HUES48 (cell line): ENCODE results near the gene RNASE4.

Source experiments
- H3K27ac ChIP-seq: one replicate; pipeline ENCODE4 v1.7.0; 2013; ENCODE audit warnings: low read depth, low read length, inconsistent platforms
- H3K27me3 ChIP-seq: 2 replicates; pipeline ENCODE4 v1.6.1; 2013; ENCODE audit warnings: mild to moderate bottlenecking, low read length; ENCODE audit not compliant: control insufficient read depth, insufficient read depth
- H3K36me3 ChIP-seq: 2 replicates; pipeline ENCODE4 v1.6.1; 2013; ENCODE audit warnings: low read length; ENCODE audit not compliant: control insufficient read depth, insufficient read depth
- H3K4me1 ChIP-seq: 2 replicates; pipeline ENCODE4 v1.6.1; 2013; ENCODE audit warnings: mild to moderate bottlenecking, low read length; ENCODE audit not compliant: control insufficient read depth, insufficient read depth
- H3K4me3 ChIP-seq: 2 replicates; pipeline ENCODE4 v1.5.1; 2013; ENCODE audit warnings: mild to moderate bottlenecking, low read depth, low read length
- H3K9ac ChIP-seq: 2 replicates; pipeline ENCODE4 v1.6.1; 2013; ENCODE audit warnings: mild to moderate bottlenecking, low read depth, low read length, moderate library complexity
- H3K9me3 ChIP-seq: 2 replicates; pipeline ENCODE4 v1.6.1; 2013; ENCODE audit warnings: low read length; ENCODE audit not compliant: control insufficient read depth, insufficient read depth

RNASE4 gene

GRCh38 chr14:20686386-20687143, 2.2 kb downstream of the RNASE4 start:
- no peaks in the 10 kb centered on the region for H3K36me3 ChIP-seq
- H3K4me1 ChIP-seq, result peaks cover 5% of the 10 kb centered on the region; the same call in 1 of the 2 replicates
- no peaks in the 10 kb centered on the region for H3K27me3 ChIP-seq
- H3K9me3 ChIP-seq, result no peaks in the 10 kb centered on the region
- no peak overlapping the region for H3K4me3 ChIP-seq
- no peak overlapping the region for H3K27ac ChIP-seq
- H3K9ac ChIP-seq, result no peak overlapping the region

- no peaks in the 10 kb centered on the region for H3K27me3 ChIP-seq
- no peaks in the 10 kb centered on the region for H3K9me3 ChIP-seq
- peaks cover 5% of the 10 kb centered on the region; the same call in 1 of the 2 replicates for H3K4me1 ChIP-seq
- no peak overlapping the region for H3K4me3 ChIP-seq
- H3K27ac ChIP-seq, result peak overlapping the region; percentile 0
- H3K36me3 ChIP-seq, result no peaks in the 10 kb centered on the region
- no peak overlapping the region for H3K9ac ChIP-seq
Measured at GRCh38 chr14:20687362-20688166, 3.2 kb downstream of the RNASE4 start.

GRCh38 chr14:20688167-20688839, 3.9 kb downstream of the RNASE4 start, which contains the start of gene ANG:
Gene ANG (plus strand): TSS chr14:20688764. CDS start chr14:20693565, 4,801 bp downstream.
- no peaks in the 10 kb centered on the region for H3K27me3 ChIP-seq
- no peak within 1 kb of the TSS for H3K27ac ChIP-seq
- H3K4me3 ChIP-seq, result no peak within 1 kb of the TSS
- H3K36me3 ChIP-seq, result no peaks in the 10 kb centered on the region
- no peaks in the 10 kb centered on the region for H3K9me3 ChIP-seq
- no peak within 1 kb of the TSS for H3K9ac ChIP-seq
- peaks cover 5% of the 10 kb centered on the region; the same call in 1 of the 2 replicates for H3K4me1 ChIP-seq

- no peaks in the 10 kb centered on the region for H3K36me3 ChIP-seq
- no peak overlapping the region for H3K9ac ChIP-seq
- H3K4me1 ChIP-seq, result no peaks in the 10 kb centered on the region
- H3K9me3 ChIP-seq, result no peaks in the 10 kb centered on the region
- H3K4me3 ChIP-seq, result no peak overlapping the region
- no peak overlapping the region for H3K27ac ChIP-seq
- H3K27me3 ChIP-seq, result no peaks in the 10 kb centered on the region
Measured at GRCh38 chr14:20690848-20691640, 6.7 kb downstream of the RNASE4 start.

- H3K4me3 ChIP-seq, result no peak overlapping the region
- no peaks in the 10 kb centered on the region for H3K36me3 ChIP-seq
- no peaks in the 10 kb centered on the region for H3K27me3 ChIP-seq
- 0 out of 2 replicates have a peak, but pooled peaks cover under 1% of the 10 kb centered on the region for H3K4me1 ChIP-seq
- no peak overlapping the region for H3K27ac ChIP-seq
- no peaks in the 10 kb centered on the region for H3K9me3 ChIP-seq
- H3K9ac ChIP-seq, result no peak overlapping the region
Measured at GRCh38 chr14:20692116-20692751, 7.9 kb downstream of the RNASE4 start.

- Histone ChIP-seq H3K4me3 (no peak overlapping the region), H3K4me1 (0 out of 2 replicates have a peak, but pooled peaks cover 3% of the 10 kb centered on the region), H3K9ac (no peak overlapping the region), H3K36me3 (no peaks in the 10 kb centered on the region), H3K9me3 (0 out of 2 replicates have a peak, but pooled peaks cover 4% of the 10 kb centered on the region), H3K27ac (no peak overlapping the region), H3K27me3 (no peaks in the 10 kb centered on the region)
Measured at GRCh38 chr14:20696764-20697163, 12.4 kb downstream of the RNASE4 start.

- no peaks in the 10 kb centered on the region for H3K36me3 ChIP-seq
- H3K27ac ChIP-seq, result no peak overlapping the region
- H3K9ac ChIP-seq, result no peak overlapping the region
- no peaks in the 10 kb centered on the region for H3K27me3 ChIP-seq
- no peak overlapping the region for H3K4me3 ChIP-seq
- 0 out of 2 replicates have a peak, but pooled peaks cover 4% of the 10 kb centered on the region for H3K9me3 ChIP-seq
- 0 out of 2 replicates have a peak, but pooled peaks cover 3% of the 10 kb centered on the region for H3K4me1 ChIP-seq
Measured at GRCh38 chr14:20697273-20698017, 13.1 kb downstream of the RNASE4 start.

GRCh38 chr14:20698018-20698329, 13.6 kb downstream of the RNASE4 start:
- Histone ChIP-seq H3K4me1 (0 out of 2 replicates have a peak, but pooled peaks cover 3% of the 10 kb centered on the region), H3K27ac (no peak overlapping the region), H3K4me3 (no peak overlapping the region), H3K36me3 (no peaks in the 10 kb centered on the region), H3K9ac (no peak overlapping the region), H3K9me3 (0 out of 2 replicates have a peak, but pooled peaks cover 4% of the 10 kb centered on the region), H3K27me3 (no peaks in the 10 kb centered on the region)

GRCh38 chr14:20698934-20699333, 14.6 kb downstream of the RNASE4 start:
- H3K9me3 ChIP-seq, result peaks cover 5% of the 10 kb centered on the region; the same call in 1 of the 2 replicates
- 0 out of 2 replicates have a peak, but pooled peaks cover 3% of the 10 kb centered on the region for H3K4me1 ChIP-seq
- H3K27me3 ChIP-seq, result no peaks in the 10 kb centered on the region
- H3K36me3 ChIP-seq, result no peaks in the 10 kb centered on the region
- no peak overlapping the region for H3K27ac ChIP-seq
- no peak overlapping the region for H3K4me3 ChIP-seq
- H3K9ac ChIP-seq, result no peak overlapping the region
